SK-N-SH (cell line): ENCODE data around the gene IMPG1. TPM values are rescaled to one million over a fixed set of nuclear protein-coding genes. Genes with fewer than 3 reads are reported as not detected.

Source experiments
- CTCF ChIA-PET: fragments of 300-600, 350-600 bp; formaldehyde crosslinking; extraction: SDS; loops from one replicate; lab custom pipeline; 2021; lab: Yijun Ruan, JAX
- POLR2A ChIA-PET: fragments of 350-600 bp; sonication (Branson Sonifier 250); formaldehyde crosslinking; extraction: SDS; loops from one replicate; lab custom pipeline; 2020; ENCODE audit warnings: antibody characterized with exemption, inconsistent platforms; lab: Yijun Ruan, JAX
- DNase-seq: peaks from one replicate; pipeline ENCODE4 v3.0.0; 2012
- H2AFZ ChIP-seq: fragments of 200-600 bp; sonication (generic); 2 replicates; pipeline ENCODE4 v1.8.1; 2016; ENCODE audit warnings: antibody characterized with exemption, mild to moderate bottlenecking, low read depth
- H3F3A ChIP-seq: fragments of 200-600 bp; sonication (generic); replicated peaks from 2 replicates; pipeline ENCODE3; 2016; ENCODE audit warnings: antibody characterized with exemption, mild to moderate bottlenecking; ENCODE audit not compliant: insufficient read depth
- H3K27ac ChIP-seq, 2 experiments: fragments of 200-500 bp in 1 of 2; fragments of 200-600 bp in 1 of 2; sonication (Bioruptor generic) in 1 of 2; sonication (generic), shearing (Covaris generic) in 1 of 2; 2 replicates each; pipeline versions ENCODE4 v1.5.1 to v1.6.1; 2014 to 2016; ENCODE audit warnings: low read depth in 2 of 2, inconsistent platforms in 1 of 2, low read length in 1 of 2, mild to moderate bottlenecking in 1 of 2, mixed read lengths in 1 of 2
- H3K27me3 ChIP-seq: fragments of 200-600 bp; sonication (generic), shearing (Covaris generic); 2 replicates; pipeline ENCODE4 v1.6.1; 2016; ENCODE audit warnings: mixed run types; ENCODE audit not compliant: insufficient read depth
- H3K36me3 ChIP-seq, 2 experiments: fragments of 200-500 bp in 1 of 2; fragments of 200-600 bp in 1 of 2; sonication (Bioruptor generic) in 1 of 2; sonication (generic) in 1 of 2; replicated peaks in 1 of 2; 2 replicates each; pipeline versions ENCODE3 to v1.5.1; 2014 to 2016; ENCODE audit warnings: low read length in 1 of 2, mild to moderate bottlenecking in 1 of 2; ENCODE audit not compliant: insufficient read depth in 2 of 2, control insufficient read depth in 1 of 2
- H3K4me1 ChIP-seq, 2 experiments: fragments of 200-500 bp in 1 of 2; fragments of 200-600 bp in 1 of 2; sonication (Bioruptor generic) in 1 of 2; sonication (generic), shearing (Covaris generic) in 1 of 2; 2 replicates each; pipeline versions ENCODE4 v1.5.1 to v1.6.1; 2014 to 2016; ENCODE audit warnings: low read depth in 1 of 2, low read length in 1 of 2, mixed run types in 1 of 2; ENCODE audit not compliant: insufficient read depth in 2 of 2, control insufficient read depth in 1 of 2
- H3K4me2 ChIP-seq: fragments of 200-600 bp; sonication (generic), shearing (Covaris generic); 2 replicates; pipeline ENCODE4 v1.6.1; 2017; ENCODE audit warnings: mixed run types
- H3K4me3 ChIP-seq, 2 experiments: fragments of 200-500 bp in 1 of 2; fragments of 200-600 bp in 1 of 2; sonication (Bioruptor generic) in 1 of 2; sonication (generic), shearing (Covaris generic) in 1 of 2; 2 replicates each; pipeline versions ENCODE4 v1.5.1 to v1.8.1; 2014 to 2016; ENCODE audit warnings: low read depth in 2 of 2, inconsistent platforms in 1 of 2, low read length in 1 of 2, mild to moderate bottlenecking in 1 of 2, mixed read lengths in 1 of 2, moderate library complexity in 1 of 2
- H3K79me2 ChIP-seq: fragments of 200-600 bp; sonication (generic); 2 replicates; pipeline ENCODE4 v1.8.1; 2017; ENCODE audit warnings: mild to moderate bottlenecking; ENCODE audit not compliant: insufficient read depth
- H3K9ac ChIP-seq: fragments of 200-600 bp; sonication (generic); 2 replicates; pipeline ENCODE4 v1.6.1; 2017; ENCODE audit warnings: mixed run types
- H3K9me2 ChIP-seq: fragments of 200-600 bp; sonication (generic); 2 replicates; pipeline ENCODE4 v1.6.1; 2017; ENCODE audit warnings: mixed run types
- H3K9me3 ChIP-seq: fragments of 200-600 bp; sonication (generic); 2 replicates; pipeline ENCODE4 v1.6.1; 2017; ENCODE audit warnings: mixed run types, mild to moderate bottlenecking, moderate library complexity
- H4K20me1 ChIP-seq: fragments of 200-600 bp; sonication (generic); 2 replicates; pipeline ENCODE4 v1.6.1; 2017; ENCODE audit warnings: mild to moderate bottlenecking, mixed run types; ENCODE audit not compliant: insufficient read depth
- EZH2phosphoT487 ChIP-seq: fragments of 200-600 bp; sonication (generic); IDR thresholded peaks from 2 replicates; pipeline ENCODE4 v1.6.1; 2017; ENCODE audit warnings: low read depth, mixed run types, mild to moderate bottlenecking, antibody characterized with exemption, moderate library complexity, borderline replicate concordance
- FOSL2 ChIP-seq: IDR thresholded peaks from 2 replicates; pipeline ENCODE4 v1.4.0; 2012; ENCODE audit warnings: low read depth, mild to moderate bottlenecking, moderate library complexity, borderline replicate concordance
- FOXJ3 ChIP-seq: sonication (generic); formaldehyde crosslinking; IDR thresholded peaks from 2 replicates; pipeline ENCODE4 v1.5.1; 2020; ENCODE audit warnings: mild to moderate bottlenecking, missing genetic modification reagents
- FOXM1 ChIP-seq: IDR thresholded peaks from 2 replicates; pipeline ENCODE4 v1.4.0; 2012; ENCODE audit warnings: low read depth, mild to moderate bottlenecking
- GATA2 ChIP-seq: sonication (generic); formaldehyde crosslinking; IDR thresholded peaks from 2 replicates; pipeline ENCODE4 v1.5.0; 2020; ENCODE audit warnings: mild to moderate bottlenecking, missing genetic modification reagents
- MEF2A ChIP-seq: IDR thresholded peaks from 2 replicates; pipeline ENCODE4 v1.4.0; 2012; ENCODE audit warnings: low read depth, borderline replicate concordance
- MXI1 ChIP-seq: IDR thresholded peaks from 2 replicates; pipeline ENCODE4 v1.6.1; 2012; ENCODE audit warnings: mild to moderate bottlenecking, low read depth, low read length, improper control_type of control experiment
- NFIC ChIP-seq: IDR thresholded peaks from 2 replicates; pipeline ENCODE4 v1.4.0; 2012; ENCODE audit warnings: borderline replicate concordance
- POLR2AphosphoS5 ChIP-seq: IDR thresholded peaks from 2 replicates; pipeline ENCODE4 v1.6.1; 2012; ENCODE audit warnings: low read depth, low read length
- RAD21 ChIP-seq: IDR thresholded peaks from 2 replicates; pipeline ENCODE4 v1.6.1; 2012; ENCODE audit warnings: mild to moderate bottlenecking, low read length
- RCOR1 ChIP-seq: fragments of 150-350 bp; IDR thresholded peaks from 2 replicates; pipeline ENCODE4 v1.6.1; 2017; ENCODE audit warnings: antibody characterized with exemption, low read length
- RXRA ChIP-seq: IDR thresholded peaks from 2 replicates; pipeline ENCODE4 v1.4.0; 2012; ENCODE audit warnings: low read depth, mild to moderate bottlenecking, borderline replicate concordance
- SMC3 ChIP-seq: IDR thresholded peaks from 2 replicates; pipeline ENCODE4 v1.6.1; 2012; ENCODE audit warnings: low read depth, low read length, improper control_type of control experiment
- TAF1 ChIP-seq: IDR thresholded peaks from 2 replicates; pipeline ENCODE4 v1.6.1; 2012; ENCODE audit warnings: low read depth, mild to moderate bottlenecking, low read length, moderate library complexity, borderline replicate concordance
- YY1 ChIP-seq: IDR thresholded peaks from 2 replicates; pipeline ENCODE4 v1.4.0; 2012; ENCODE audit warnings: low read depth, mild to moderate bottlenecking
- WGBS: methylation state at CpG from one replicate; pipeline ENCODE4 v1.1.6; 2017; ENCODE audit warnings: low lambda C conversion rate; 5-methylcytosine and 5-hydroxymethylcytosine counted together
- polyA plus RNA-seq, 3 experiments: library from polyadenylated mRNA; depleted of rRNA; stranded (reverse); fragments of >200 nt; gene quantifications; 2 replicates each; pipeline ENCODE4 v1.2.3, GENCODE V29; 2012
- TF ChIP-seq, protein P1 (sequence below): IDR thresholded peaks from 2 replicates; pipeline ENCODE4 v1.6.1; 2012; ENCODE audit warnings: mild to moderate bottlenecking, low read depth, low read length, moderate library complexity
- TF ChIP-seq, protein P2 (sequence below): IDR thresholded peaks from 2 replicates; pipeline ENCODE4 v1.4.0; 2012; ENCODE audit warnings: low read depth, borderline replicate concordance
- TF ChIP-seq, protein P3 (sequence below): fragments of 200-600 bp; sonication (generic); IDR thresholded peaks from 2 replicates; pipeline ENCODE4 v1.6.1; 2017; ENCODE audit warnings: antibody characterized with exemption, mild to moderate bottlenecking, moderate library complexity

Gene IMPG1
- polyA plus RNA-seq, 1 of the 3 experiments (the other 2 are of a cell fraction): not detected

GRCh38 chr6:75933387-75933975, 139.0 kb downstream of the IMPG1 start:
- 73% methylated on average over 5 of the region's 7 CpGs for WGBS
- no peaks in the 10 kb centered on the region for H3K27me3 ChIP-seq
- peaks cover 0 to 9% of the 10 kb centered on the region in 2 experiments; a peak in 1 of 4 replicates for H3K4me1 ChIP-seq
- no peaks in the 10 kb centered on the region for H3K9me3 ChIP-seq
- H3K4me2 ChIP-seq: no peak overlapping the region
- H3F3A ChIP-seq: no peaks in the 10 kb centered on the region
- H3K79me2 ChIP-seq: no peaks in the 10 kb centered on the region
- DNase-seq: no peak
- ChIA-PET CTCF (interaction anchor here (0.7 to 4.3 kb wide), 17 partner anchors 8 to 1524 kb away, joined by 3 to 29 read pairs (median 4); no protein-coding TSS in a partner anchor), POLR2A (no interaction called here)
- H4K20me1 ChIP-seq: no peaks in the 10 kb centered on the region
- H3K36me3 ChIP-seq: no peaks in the 10 kb centered on the region
- H3K27ac ChIP-seq: no peak overlapping the region
- H3K9ac ChIP-seq: no peak overlapping the region
- no peak for TF ChIP-seq FOXM1
- TF ChIP-seq, protein P1, sequence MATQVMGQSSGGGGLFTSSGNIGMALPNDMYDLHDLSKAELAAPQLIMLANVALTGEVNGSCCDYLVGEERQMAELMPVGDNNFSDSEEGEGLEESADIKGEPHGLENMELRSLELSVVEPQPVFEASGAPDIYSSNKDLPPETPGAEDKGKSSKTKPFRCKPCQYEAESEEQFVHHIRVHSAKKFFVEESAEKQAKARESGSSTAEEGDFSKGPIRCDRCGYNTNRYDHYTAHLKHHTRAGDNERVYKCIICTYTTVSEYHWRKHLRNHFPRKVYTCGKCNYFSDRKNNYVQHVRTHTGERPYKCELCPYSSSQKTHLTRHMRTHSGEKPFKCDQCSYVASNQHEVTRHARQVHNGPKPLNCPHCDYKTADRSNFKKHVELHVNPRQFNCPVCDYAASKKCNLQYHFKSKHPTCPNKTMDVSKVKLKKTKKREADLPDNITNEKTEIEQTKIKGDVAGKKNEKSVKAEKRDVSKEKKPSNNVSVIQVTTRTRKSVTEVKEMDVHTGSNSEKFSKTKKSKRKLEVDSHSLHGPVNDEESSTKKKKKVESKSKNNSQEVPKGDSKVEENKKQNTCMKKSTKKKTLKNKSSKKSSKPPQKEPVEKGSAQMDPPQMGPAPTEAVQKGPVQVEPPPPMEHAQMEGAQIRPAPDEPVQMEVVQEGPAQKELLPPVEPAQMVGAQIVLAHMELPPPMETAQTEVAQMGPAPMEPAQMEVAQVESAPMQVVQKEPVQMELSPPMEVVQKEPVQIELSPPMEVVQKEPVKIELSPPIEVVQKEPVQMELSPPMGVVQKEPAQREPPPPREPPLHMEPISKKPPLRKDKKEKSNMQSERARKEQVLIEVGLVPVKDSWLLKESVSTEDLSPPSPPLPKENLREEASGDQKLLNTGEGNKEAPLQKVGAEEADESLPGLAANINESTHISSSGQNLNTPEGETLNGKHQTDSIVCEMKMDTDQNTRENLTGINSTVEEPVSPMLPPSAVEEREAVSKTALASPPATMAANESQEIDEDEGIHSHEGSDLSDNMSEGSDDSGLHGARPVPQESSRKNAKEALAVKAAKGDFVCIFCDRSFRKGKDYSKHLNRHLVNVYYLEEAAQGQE: no peak
- TF ChIP-seq FOSL2: no peak
- no peak for TF ChIP-seq FOXJ3 (CRISPR knock-in tag)
- 0 out of 2 replicates have a peak, but pooled peaks have one; percentile 5 for TF ChIP-seq NFIC
- TF ChIP-seq, protein P2, sequence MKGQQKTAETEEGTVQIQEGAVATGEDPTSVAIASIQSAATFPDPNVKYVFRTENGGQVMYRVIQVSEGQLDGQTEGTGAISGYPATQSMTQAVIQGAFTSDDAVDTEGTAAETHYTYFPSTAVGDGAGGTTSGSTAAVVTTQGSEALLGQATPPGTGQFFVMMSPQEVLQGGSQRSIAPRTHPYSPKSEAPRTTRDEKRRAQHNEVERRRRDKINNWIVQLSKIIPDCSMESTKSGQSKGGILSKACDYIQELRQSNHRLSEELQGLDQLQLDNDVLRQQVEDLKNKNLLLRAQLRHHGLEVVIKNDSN: no peak
- no peak for TF ChIP-seq YY1
- no peak for TF ChIP-seq MEF2A
- H3K4me3 ChIP-seq: no peak overlapping the region
- H2AFZ ChIP-seq: no peak overlapping the region
- H3K9me2 ChIP-seq: no peaks in the 10 kb centered on the region

DNA sequence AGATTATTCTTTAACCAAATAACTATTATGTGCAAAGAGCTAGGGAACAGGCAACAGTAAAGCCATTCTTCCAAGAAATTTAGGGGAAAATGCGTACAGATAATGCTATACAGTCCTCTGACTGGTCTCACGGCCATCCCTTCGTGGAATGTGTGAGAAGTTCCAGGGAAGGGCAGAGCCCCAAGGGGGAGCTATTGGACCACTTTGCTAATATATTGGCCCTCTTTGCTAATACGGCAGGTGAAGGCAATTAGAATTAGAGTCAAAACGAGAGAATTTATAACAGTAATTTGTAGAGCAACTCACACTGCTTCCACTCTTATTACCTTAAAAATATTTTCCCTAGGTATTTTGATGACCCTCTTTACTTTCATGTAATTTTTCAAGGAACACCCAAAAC, 140.4 kb downstream of the IMPG1 start:
- peaks cover 0 to 9% of the 10 kb centered on the region in 2 experiments; a peak in 1 of 4 replicates for H3K4me1 ChIP-seq
- H2AFZ ChIP-seq: no peak overlapping the region
- no peaks in the 10 kb centered on the region for H3K36me3 ChIP-seq
- ChIA-PET CTCF (interaction anchor here (0.6 to 4.3 kb wide), 11 partner anchors 9 to 1525 kb away, joined by 3 to 29 read pairs (median 4); no protein-coding TSS in a partner anchor), POLR2A (interaction anchor here (0.6 kb wide), 1 partner anchor 929 kb away, joined by 6 read pairs; no protein-coding TSS in a partner anchor)
- 72% methylated on average over 5 of the region's 5 CpGs for WGBS
- peak; percentile 35 for DNase-seq
- H3K27ac ChIP-seq: no peak overlapping the region
- no peaks in the 10 kb centered on the region for H4K20me1 ChIP-seq
- H3K9me3 ChIP-seq: no peaks in the 10 kb centered on the region
- H3K27me3 ChIP-seq: no peaks in the 10 kb centered on the region
- H3K4me2 ChIP-seq: no peak overlapping the region
- H3K9me2 ChIP-seq: no peaks in the 10 kb centered on the region
- no peak overlapping the region for H3K9ac ChIP-seq
- no peaks in the 10 kb centered on the region for H3F3A ChIP-seq
- peak overlapping the region in 1 of 2 experiments; percentile 38; a peak in 1 of 4 replicates for H3K4me3 ChIP-seq
- H3K79me2 ChIP-seq: no peaks in the 10 kb centered on the region
- TF ChIP-seq, protein P2: no peak
- TF ChIP-seq GATA2 (no peak), NFIC (no peak), MXI1 (no peak), RAD21 (peak; percentile 68), SMC3 (peak; percentile 23; the same call in 1 of the 2 replicates), TAF1 (no peak), RXRA (no peak), RCOR1 (no peak), MEF2A (no peak), EZH2phosphoT487 (no peak), POLR2AphosphoS5 (no peak)
- TF ChIP-seq, protein P3, sequence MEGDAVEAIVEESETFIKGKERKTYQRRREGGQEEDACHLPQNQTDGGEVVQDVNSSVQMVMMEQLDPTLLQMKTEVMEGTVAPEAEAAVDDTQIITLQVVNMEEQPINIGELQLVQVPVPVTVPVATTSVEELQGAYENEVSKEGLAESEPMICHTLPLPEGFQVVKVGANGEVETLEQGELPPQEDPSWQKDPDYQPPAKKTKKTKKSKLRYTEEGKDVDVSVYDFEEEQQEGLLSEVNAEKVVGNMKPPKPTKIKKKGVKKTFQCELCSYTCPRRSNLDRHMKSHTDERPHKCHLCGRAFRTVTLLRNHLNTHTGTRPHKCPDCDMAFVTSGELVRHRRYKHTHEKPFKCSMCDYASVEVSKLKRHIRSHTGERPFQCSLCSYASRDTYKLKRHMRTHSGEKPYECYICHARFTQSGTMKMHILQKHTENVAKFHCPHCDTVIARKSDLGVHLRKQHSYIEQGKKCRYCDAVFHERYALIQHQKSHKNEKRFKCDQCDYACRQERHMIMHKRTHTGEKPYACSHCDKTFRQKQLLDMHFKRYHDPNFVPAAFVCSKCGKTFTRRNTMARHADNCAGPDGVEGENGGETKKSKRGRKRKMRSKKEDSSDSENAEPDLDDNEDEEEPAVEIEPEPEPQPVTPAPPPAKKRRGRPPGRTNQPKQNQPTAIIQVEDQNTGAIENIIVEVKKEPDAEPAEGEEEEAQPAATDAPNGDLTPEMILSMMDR: peak; percentile 51
